Measurements from ENCODE around the gene THEMIS. TPM values are rescaled to one million over a fixed set of nuclear protein-coding genes. Genes with fewer than 3 reads are reported as not detected.

Gene THEMIS
- polyA plus RNA-seq, 1 donor from 2014 or later: not detected

- Histone ChIP-seq H3K27me3 (ENCODE audit: insufficient read depth, low read depth, low read length) (no peaks in the 10 kb centered on the region), H3K9ac (ENCODE audit: low read length) (no peak overlapping the region), H2AFZ (ENCODE audit: low read depth, low read length) (no peak overlapping the region), H3K9me2 (ENCODE audit: insufficient read depth, low read length) (no peaks in the 10 kb centered on the region), H3K36me3 (ENCODE audit: insufficient read depth, low read length) (no peaks in the 10 kb centered on the region), H3K4me2 (ENCODE audit: low read length) (no peak overlapping the region), H3K9me3 (ENCODE audit: low read length) (no peaks in the 10 kb centered on the region), H3K27ac (ENCODE audit: low read length) (no peak overlapping the region), H4K20me1 (ENCODE audit: insufficient read depth) (no peaks in the 10 kb centered on the region), H3K79me2 (replicated peaks; ENCODE audit: insufficient read depth, low read length) (no peaks in the 10 kb centered on the region), H3F3A (ENCODE audit: insufficient read depth, low read length, poor library complexity, severe bottlenecking) (no peaks in the 10 kb centered on the region), H3K4me3 (ENCODE audit: low read length) (no peak overlapping the region)
- TF ChIP-seq MXI1 (conservative IDR thresholded peaks at IDR 0.05; ENCODE audit: poor library complexity, severe bottlenecking) (no peak), EZH2 (IDR thresholded peaks at IDR 0.05; ENCODE audit: borderline replicate concordance, insufficient read depth, low read length, poor library complexity, severe bottlenecking) (no peak), CTCF (IDR thresholded peaks at IDR 0.05; ENCODE audit: poor library complexity, severe bottlenecking) (no peak), RAD21 (conservative IDR thresholded peaks at IDR 0.05) (no peak), SMC3 (conservative IDR thresholded peaks at IDR 0.05; ENCODE audit: poor library complexity) (no peak), TAF1 (IDR thresholded peaks at IDR 0.05; ENCODE audit: low read depth) (no peak), POLR2AphosphoS5 (IDR thresholded peaks at IDR 0.05) (no peak), EP300 (conservative IDR thresholded peaks at IDR 0.05; ENCODE audit: poor library complexity, severe bottlenecking) (no peak), REST (IDR thresholded peaks at IDR 0.05; ENCODE audit: borderline replicate concordance) (no peak)
Measured at GRCh38 chr6:127738423-127738822, 162.4 kb downstream of the THEMIS start.

- Histone ChIP-seq H3K27me3 (ENCODE audit: insufficient read depth, low read depth, low read length) (no peaks in the 10 kb centered on the region), H3K4me3 (ENCODE audit: low read length) (no peak overlapping the region), H2AFZ (ENCODE audit: low read depth, low read length) (no peak overlapping the region), H3K79me2 (replicated peaks; ENCODE audit: insufficient read depth, low read length) (no peaks in the 10 kb centered on the region), H3K9ac (ENCODE audit: low read length) (no peak overlapping the region), H3K9me2 (ENCODE audit: insufficient read depth, low read length) (no peaks in the 10 kb centered on the region), H3K36me3 (ENCODE audit: insufficient read depth, low read length) (no peaks in the 10 kb centered on the region), H4K20me1 (ENCODE audit: insufficient read depth) (no peaks in the 10 kb centered on the region), H3K27ac (ENCODE audit: low read length) (no peak overlapping the region), H3K4me2 (ENCODE audit: low read length) (no peak overlapping the region), H3K9me3 (ENCODE audit: low read length) (no peaks in the 10 kb centered on the region), H3F3A (ENCODE audit: insufficient read depth, low read length, poor library complexity, severe bottlenecking) (no peaks in the 10 kb centered on the region)
- TF ChIP-seq MXI1 (conservative IDR thresholded peaks at IDR 0.05; ENCODE audit: poor library complexity, severe bottlenecking) (no peak), POLR2AphosphoS5 (IDR thresholded peaks at IDR 0.05) (no peak), EP300 (conservative IDR thresholded peaks at IDR 0.05; ENCODE audit: poor library complexity, severe bottlenecking) (no peak), REST (IDR thresholded peaks at IDR 0.05; ENCODE audit: borderline replicate concordance) (no peak)
Measured at GRCh38 chr6:127737768-127738167, 163.1 kb downstream of the THEMIS start.

Measured in neural cell (in vitro differentiated cells).